PC-9 (cell line): ENCODE data around the gene SPIN1. TPM values are rescaled to one million over a fixed set of nuclear protein-coding genes. Genes with fewer than 3 reads are reported as not detected.
A peak's percentile ranks its signal among the peaks of the same experiment; 100 is the strongest.

Source experiments
- BruUV-seq: library from RNA; stranded (reverse); fragments of 400-500 nt; replicated peaks from 2 replicates; lab custom pipeline; 2021; lab: Mats Ljungman, UMichigan
- CTCF ChIA-PET: fragments of 300-600 bp; sonication (Branson Sonifier 250); formaldehyde crosslinking; loops from one replicate; lab custom pipeline; 2022; ENCODE audit warnings: antibody characterized with exemption; lab: Charles Lee
- POLR2A ChIA-PET: fragments of 300-600 bp; sonication (Branson Sonifier 250); formaldehyde crosslinking; loops from one replicate; lab custom pipeline; 2022; ENCODE audit warnings: antibody characterized with exemption; ENCODE audit not compliant: unreplicated experiment; lab: Charles Lee
- DNase-seq, 2 experiments: peaks; one replicate each; pipeline versions ENCODE4 v3.0.0 to v3.0.0-alpha.2; 2015 to 2022; ENCODE audit warnings: mixed read lengths in 1 of 2
- H2AFZ ChIP-seq: fragments of 200-600 bp; sonication (generic); 2 replicates; pipeline ENCODE4 v1.8.1; 2017; ENCODE audit warnings: antibody characterized with exemption
- H3F3A ChIP-seq: fragments of 200-600 bp; sonication (generic); 2 replicates; pipeline ENCODE4 v1.8.1; 2017; ENCODE audit warnings: antibody characterized with exemption, mild to moderate bottlenecking, low read depth; ENCODE audit not compliant: insufficient read depth
- H3K27ac ChIP-seq: fragments of 200-600 bp; sonication (generic); 2 replicates; pipeline ENCODE4 v1.6.1; 2016; ENCODE audit warnings: mixed run types
- H3K27me3 ChIP-seq: fragments of 200-600 bp; sonication (generic); 2 replicates; pipeline ENCODE4 v1.6.1; 2016; ENCODE audit warnings: low read depth, mixed run types; ENCODE audit not compliant: insufficient read depth
- H3K36me3 ChIP-seq: fragments of 200-600 bp; sonication (generic); 2 replicates; pipeline ENCODE4 v1.6.1; 2016; ENCODE audit warnings: low read depth, mixed run types
- H3K4me1 ChIP-seq: fragments of 200-600 bp; sonication (generic); replicated peaks from 2 replicates; pipeline ENCODE4 v1.6.1; 2016; ENCODE audit warnings: mixed run types; ENCODE audit not compliant: insufficient read depth
- H3K4me2 ChIP-seq: fragments of 200-600 bp; sonication (generic); 2 replicates; pipeline ENCODE4 v1.6.1; 2017; ENCODE audit warnings: mixed run types
- H3K4me3 ChIP-seq: fragments of 200-600 bp; sonication (generic); 2 replicates; pipeline ENCODE4 v1.6.1; 2016; ENCODE audit warnings: mixed run types
- H3K79me2 ChIP-seq: fragments of 200-600 bp; sonication (generic); 2 replicates; pipeline ENCODE4 v1.6.1; 2017; ENCODE audit warnings: low read depth, mixed run types
- H3K9me2 ChIP-seq: fragments of 200-600 bp; sonication (generic); 2 replicates; pipeline ENCODE4 v1.8.1; 2017; ENCODE audit warnings: mild to moderate bottlenecking; ENCODE audit not compliant: insufficient read depth
- H3K9me3 ChIP-seq: fragments of 200-600 bp; sonication (generic); 2 replicates; pipeline ENCODE4 v1.8.1; 2016; ENCODE audit warnings: low read depth; ENCODE audit not compliant: insufficient read depth
- H4K20me1 ChIP-seq: fragments of 200-600 bp; sonication (generic); 2 replicates; pipeline ENCODE4 v1.8.1; 2017; ENCODE audit not compliant: insufficient read depth
- CTCF ChIP-seq: fragments of 200-600 bp; sonication (generic); conservative IDR thresholded peaks from 2 replicates; pipeline ENCODE4 v1.6.1; 2017; ENCODE audit warnings: mixed run types, antibody characterized with exemption, mild to moderate bottlenecking, moderate library complexity
- EZH2 ChIP-seq: fragments of 200-600 bp; sonication (generic); IDR thresholded peaks from 2 replicates; pipeline ENCODE4 v1.8.0; 2017; ENCODE audit warnings: antibody characterized with exemption, low read depth
- intact Hi-C: fragments of 100-400 bp; cut with micrococcal nuclease; formaldehyde crosslinking; loops from one replicate; pipeline ENCODE4 v1.10.0; 2022; ENCODE audit not compliant: unreplicated experiment
- total RNA-seq: library from RNA; stranded (reverse); gene quantifications from 2 replicates; pipeline ENCODE4 v1.2.3, GENCODE V29; 2021

Gene SPIN1
- total RNA-seq, 1 experiment from 2014 or later, result 102 TPM

- intact Hi-C loops, result no loop called here
- Histone ChIP-seq H3K4me1 (peaks cover 6% of the 10 kb centered on the region; the same call in 1 of the 2 replicates), H3K27me3 (no peaks in the 10 kb centered on the region), H3K79me2 (no peaks in the 10 kb centered on the region), H3K9me3 (no peaks in the 10 kb centered on the region), H2AFZ (no peak overlapping the region), H3F3A (no peaks in the 10 kb centered on the region), H3K9me2 (no peaks in the 10 kb centered on the region), H3K27ac (no peak overlapping the region), H3K4me3 (no peak overlapping the region), H4K20me1 (no peaks in the 10 kb centered on the region), H3K36me3 (no peaks in the 10 kb centered on the region), H3K4me2 (no peak overlapping the region)
- POLR2A ChIA-PET, result no interaction called here
- no peak for DNase-seq
- BruUV-seq, result no TSS peak
- no peak for TF ChIP-seq EZH2
- TF ChIP-seq CTCF, result no peak
- CTCF ChIA-PET, result no interaction called here
Measured at GRCh38 chr9:88363661-88364060, 24.6 kb upstream of the SPIN1 start.

GRCh38 chr9:88364706-88365105 is 23.5 kb upstream of the SPIN1 start:
- no TSS peak for BruUV-seq
- no peaks in the 10 kb centered on the region for H3K27me3 ChIP-seq
- H3K79me2 ChIP-seq, result no peaks in the 10 kb centered on the region
- DNase-seq, result no peak
- H3K4me3 ChIP-seq, result no peak overlapping the region
- no peak overlapping the region for H3K4me2 ChIP-seq
- H3K4me1 ChIP-seq, result peaks cover 6% of the 10 kb centered on the region; the same call in 1 of the 2 replicates
- intact Hi-C loops, result no loop called here
- CTCF ChIA-PET, result no interaction called here
- no peak overlapping the region for H2AFZ ChIP-seq
- H3K27ac ChIP-seq, result no peak overlapping the region
- H3K9me2 ChIP-seq, result no peaks in the 10 kb centered on the region
- no peaks in the 10 kb centered on the region for H3K9me3 ChIP-seq
- no peaks in the 10 kb centered on the region for H3K36me3 ChIP-seq
- TF ChIP-seq CTCF (no peak), EZH2 (no peak)
- H4K20me1 ChIP-seq, result no peaks in the 10 kb centered on the region
- POLR2A ChIA-PET, result interaction anchor here (0.7 kb wide), 1 partner anchor 184 kb away, joined by 5 read pairs; no protein-coding TSS in a partner anchor
- H3F3A ChIP-seq, result no peaks in the 10 kb centered on the region

GRCh38 chr9:88370346-88370745 is 17.9 kb upstream of the SPIN1 start:
- intact Hi-C loops, result no loop called here
- H3K9me2 ChIP-seq, result no peaks in the 10 kb centered on the region
- no peaks in the 10 kb centered on the region for H4K20me1 ChIP-seq
- no peak overlapping the region for H2AFZ ChIP-seq
- H3K27ac ChIP-seq, result no peak overlapping the region
- H3K79me2 ChIP-seq, result no peaks in the 10 kb centered on the region
- no peak overlapping the region for H3K4me3 ChIP-seq
- peak; percentile 20 to 63 for DNase-seq
- no peaks in the 10 kb centered on the region for H3K9me3 ChIP-seq
- H3K4me1 ChIP-seq, result peaks cover 24% of the 10 kb centered on the region
- no peak for TF ChIP-seq CTCF
- TF ChIP-seq EZH2, result no peak
- no peaks in the 10 kb centered on the region for H3K27me3 ChIP-seq
- BruUV-seq, result no TSS peak
- H3F3A ChIP-seq, result no peaks in the 10 kb centered on the region; the same call in 1 of the 2 replicates
- no peak overlapping the region for H3K4me2 ChIP-seq
- CTCF ChIA-PET, result no interaction called here
- no peaks in the 10 kb centered on the region for H3K36me3 ChIP-seq
- POLR2A ChIA-PET, result no interaction called here
